ENCODE data around the gene CCL11. TPM values are rescaled to one million over a fixed set of nuclear protein-coding genes. Genes with fewer than 3 reads are reported as not detected.

The CCL11 gene
- not detected in 2 replicates for total RNA-seq

GRCh38 chr17:34285286-34285792 lies at the start of gene CCL11:
TSS of gene CCL11 (plus strand) at chr17:34285742. CDS start at chr17:34285809, 67 bp downstream.
- DNase-seq (ENCODE audit: extremely low read depth, low read depth, low spot score), result no peak

GRCh38 chr17:34236281-34236892 lies 49.2 kb upstream of the CCL11 start:
- no peak for DNase-seq (ENCODE audit: extremely low read depth, low read depth, low spot score)

GRCh38 chr17:34237458-34237857 lies 48.1 kb upstream of the CCL11 start:
- no peak for DNase-seq (ENCODE audit: extremely low read depth, low read depth, low spot score)

- DNase-seq (ENCODE audit: extremely low read depth, low read depth, low spot score), result no peak
Observed at GRCh38 chr17:34241062-34241461, 44.5 kb upstream of the CCL11 start.

GRCh38 chr17:34242587-34243363 lies 42.8 kb upstream of the CCL11 start:
- no peak for DNase-seq (ENCODE audit: extremely low read depth, low read depth, low spot score)

- no peak for DNase-seq (ENCODE audit: extremely low read depth, low read depth, low spot score)
Observed at GRCh38 chr17:34243364-34244320, 41.9 kb upstream of the CCL11 start.

GRCh38 chr17:34245351-34245905 lies 40.1 kb upstream of the CCL11 start:
- DNase-seq (ENCODE audit: extremely low read depth, low read depth, low spot score), result no peak

GRCh38 chr17:34246446-34246845 lies 39.1 kb upstream of the CCL11 start:
- no peak for DNase-seq (ENCODE audit: extremely low read depth, low read depth, low spot score)

GRCh38 chr17:34246881-34247280 lies 38.7 kb upstream of the CCL11 start:
- DNase-seq (ENCODE audit: extremely low read depth, low read depth, low spot score), result no peak

- no peak for DNase-seq (ENCODE audit: extremely low read depth, low read depth, low spot score)
Observed at GRCh38 chr17:34248511-34249024, 37.0 kb upstream of the CCL11 start.

- no peak for DNase-seq (ENCODE audit: extremely low read depth, low read depth, low spot score)
Observed at GRCh38 chr17:34249061-34249460, 36.5 kb upstream of the CCL11 start.

- no peak for DNase-seq (ENCODE audit: extremely low read depth, low read depth, low spot score)
Observed at GRCh38 chr17:34249478-34249877, 36.1 kb upstream of the CCL11 start.

- no peak for DNase-seq (ENCODE audit: extremely low read depth, low read depth, low spot score)
Observed at GRCh38 chr17:34251186-34251585, 34.4 kb upstream of the CCL11 start.

- DNase-seq (ENCODE audit: extremely low read depth, low read depth, low spot score), result no peak
Observed at GRCh38 chr17:34252095-34252443, 33.5 kb upstream of the CCL11 start.

GRCh38 chr17:34252444-34253138 lies 33.0 kb upstream of the CCL11 start:
- no peak for DNase-seq (ENCODE audit: extremely low read depth, low read depth, low spot score)

GRCh38 chr17:34253139-34253525 lies 32.4 kb upstream of the CCL11 start:
- DNase-seq (ENCODE audit: extremely low read depth, low read depth, low spot score), result no peak

- no peak for DNase-seq (ENCODE audit: extremely low read depth, low read depth, low spot score)
Observed at GRCh38 chr17:34254146-34254545, 31.4 kb upstream of the CCL11 start.

- no peak for DNase-seq (ENCODE audit: extremely low read depth, low read depth, low spot score)
Observed at GRCh38 chr17:34254651-34255380, 30.7 kb upstream of the CCL11 start, which contains the start of gene CCL2. TSS of gene CCL2 (plus strand) at chr17:34255285. CDS start at chr17:34255350, 65 bp downstream.

- no peak for DNase-seq (ENCODE audit: extremely low read depth, low read depth, low spot score)
Observed at GRCh38 chr17:34255381-34255732, 30.2 kb upstream of the CCL11 start.
